ENCODE measurements around the gene RPRD1B.

The RPRD1B gene

GRCh38 chr20:38033330-38034107 is at the start of gene RPRD1B, which contains the start of gene TTI1:
RPRD1B (plus strand) TSS chr20:38033746; CDS start chr20:38033948, 202 bp downstream.
TTI1 (minus strand) TSS chr20:38033456; CDS start chr20:38013816, 19,640 bp downstream.
- peak within 1 kb of the TSS; percentile 90 to 95 for H3K4me3 ChIP-seq (ENCODE audit: low read length in 2 of 2)
- H3K4me1 ChIP-seq (ENCODE audit: control insufficient read depth in 2 of 2, insufficient read depth in 2 of 2, low read length in 2 of 2): peaks cover 23 to 26% of the 10 kb centered on the region in 2 donors
- no peaks in the 10 kb centered on the region for H3K36me3 ChIP-seq (ENCODE audit: control insufficient read depth in 2 of 2, insufficient read depth in 2 of 2, low read length in 2 of 2)
- peak within 1 kb of the TSS; percentile 73 to 98 for H3K9ac ChIP-seq (ENCODE audit: low read depth in 1 of 2, low read length in 2 of 2)
- H3K27me3 ChIP-seq (ENCODE audit: control insufficient read depth in 2 of 2, insufficient read depth in 2 of 2, low read length in 2 of 2): no peaks in the 10 kb centered on the region
- H3K9me3 ChIP-seq (ENCODE audit: control insufficient read depth in 2 of 2, low read length in 2 of 2): no peaks in the 10 kb centered on the region
- peak within 1 kb of the TSS; percentile 91 to 94 for H3K27ac ChIP-seq (ENCODE audit: low read depth in 2 of 2, low read length in 2 of 2)

- Histone ChIP-seq H3K27me3 (ENCODE audit: control insufficient read depth in 2 of 2, insufficient read depth in 2 of 2, low read length in 2 of 2) (no peaks in the 10 kb centered on the region), H3K4me1 (ENCODE audit: control insufficient read depth in 2 of 2, insufficient read depth in 2 of 2, low read length in 2 of 2) (peaks cover 6 to 12% of the 10 kb centered on the region in 2 donors), H3K9ac (ENCODE audit: low read depth in 1 of 2, low read length in 2 of 2) (no peak overlapping the region), H3K4me3 (ENCODE audit: low read length in 2 of 2) (no peak overlapping the region), H3K9me3 (ENCODE audit: control insufficient read depth in 2 of 2, low read length in 2 of 2) (no peaks in the 10 kb centered on the region), H3K36me3 (ENCODE audit: control insufficient read depth in 2 of 2, insufficient read depth in 2 of 2, low read length in 2 of 2) (peaks cover 5 to 15% of the 10 kb centered on the region in 2 donors), H3K27ac (ENCODE audit: low read depth in 2 of 2, low read length in 2 of 2) (no peak overlapping the region)
Observed at GRCh38 chr20:37984018-37984785, 49.3 kb upstream of the RPRD1B start.

- Histone ChIP-seq H3K4me3 (ENCODE audit: low read length in 2 of 2) (no peak overlapping the region), H3K27ac (ENCODE audit: low read depth in 2 of 2, low read length in 2 of 2) (no peak overlapping the region), H3K9me3 (ENCODE audit: control insufficient read depth in 2 of 2, low read length in 2 of 2) (no peaks in the 10 kb centered on the region), H3K4me1 (ENCODE audit: control insufficient read depth in 2 of 2, insufficient read depth in 2 of 2, low read length in 2 of 2) (peaks cover 24 to 25% of the 10 kb centered on the region in 2 donors), H3K9ac (ENCODE audit: low read depth in 1 of 2, low read length in 2 of 2) (no peak overlapping the region), H3K36me3 (ENCODE audit: control insufficient read depth in 2 of 2, insufficient read depth in 2 of 2, low read length in 2 of 2) (peaks cover 5 to 15% of the 10 kb centered on the region in 2 donors), H3K27me3 (ENCODE audit: control insufficient read depth in 2 of 2, insufficient read depth in 2 of 2, low read length in 2 of 2) (no peaks in the 10 kb centered on the region)
Observed at GRCh38 chr20:37986044-37986858, 47.3 kb upstream of the RPRD1B start.

- no peaks in the 10 kb centered on the region for H3K27me3 ChIP-seq (ENCODE audit: control insufficient read depth in 2 of 2, insufficient read depth in 2 of 2, low read length in 2 of 2)
- no peak overlapping the region for H3K4me3 ChIP-seq (ENCODE audit: low read length in 2 of 2)
- H3K36me3 ChIP-seq (ENCODE audit: control insufficient read depth in 2 of 2, insufficient read depth in 2 of 2, low read length in 2 of 2): peaks cover 2 to 11% of the 10 kb centered on the region in 2 donors
- H3K9me3 ChIP-seq (ENCODE audit: control insufficient read depth in 2 of 2, low read length in 2 of 2): no peaks in the 10 kb centered on the region
- H3K9ac ChIP-seq (ENCODE audit: low read depth in 1 of 2, low read length in 2 of 2): no peak overlapping the region
- H3K27ac ChIP-seq (ENCODE audit: low read depth in 2 of 2, low read length in 2 of 2): no peak overlapping the region
- H3K4me1 ChIP-seq (ENCODE audit: control insufficient read depth in 2 of 2, insufficient read depth in 2 of 2, low read length in 2 of 2): peaks cover 27 to 33% of the 10 kb centered on the region in 2 donors
Observed at GRCh38 chr20:37986873-37987601, 46.5 kb upstream of the RPRD1B start.

- H3K27ac ChIP-seq (ENCODE audit: low read depth in 2 of 2, low read length in 2 of 2): no peak overlapping the region
- peaks cover 2 to 7% of the 10 kb centered on the region in 2 donors for H3K36me3 ChIP-seq (ENCODE audit: control insufficient read depth in 2 of 2, insufficient read depth in 2 of 2, low read length in 2 of 2)
- H3K4me3 ChIP-seq (ENCODE audit: low read length in 2 of 2): no peak overlapping the region
- peaks cover 28 to 40% of the 10 kb centered on the region in 2 donors for H3K4me1 ChIP-seq (ENCODE audit: control insufficient read depth in 2 of 2, insufficient read depth in 2 of 2, low read length in 2 of 2)
- H3K9ac ChIP-seq (ENCODE audit: low read depth in 1 of 2, low read length in 2 of 2): no peak overlapping the region
- H3K9me3 ChIP-seq (ENCODE audit: control insufficient read depth in 2 of 2, low read length in 2 of 2): no peaks in the 10 kb centered on the region
- H3K27me3 ChIP-seq (ENCODE audit: control insufficient read depth in 2 of 2, insufficient read depth in 2 of 2, low read length in 2 of 2): no peaks in the 10 kb centered on the region
Observed at GRCh38 chr20:37987602-37988290, 45.8 kb upstream of the RPRD1B start.

- H3K4me1 ChIP-seq (ENCODE audit: control insufficient read depth in 2 of 2, insufficient read depth in 2 of 2, low read length in 2 of 2): peaks cover 29 to 44% of the 10 kb centered on the region in 2 donors
- H3K27ac ChIP-seq (ENCODE audit: low read depth in 2 of 2, low read length in 2 of 2): no peak overlapping the region
- no peak overlapping the region for H3K4me3 ChIP-seq (ENCODE audit: low read length in 2 of 2)
- H3K9me3 ChIP-seq (ENCODE audit: control insufficient read depth in 2 of 2, low read length in 2 of 2): no peaks in the 10 kb centered on the region
- H3K9ac ChIP-seq (ENCODE audit: low read depth in 1 of 2, low read length in 2 of 2): no peak overlapping the region
- H3K36me3 ChIP-seq (ENCODE audit: control insufficient read depth in 2 of 2, insufficient read depth in 2 of 2, low read length in 2 of 2): peaks cover 2 to 6% of the 10 kb centered on the region in 2 donors
- no peaks in the 10 kb centered on the region for H3K27me3 ChIP-seq (ENCODE audit: control insufficient read depth in 2 of 2, insufficient read depth in 2 of 2, low read length in 2 of 2)
Observed at GRCh38 chr20:37988306-37988954, 45.1 kb upstream of the RPRD1B start.

- peaks cover 5 to 8% of the 10 kb centered on the region in 2 donors for H3K36me3 ChIP-seq (ENCODE audit: control insufficient read depth in 2 of 2, insufficient read depth in 2 of 2, low read length in 2 of 2)
Observed at GRCh38 chr20:37989601-37990295, 43.8 kb upstream of the RPRD1B start.

GRCh38 chr20:37990571-37991151 is 42.9 kb upstream of the RPRD1B start:
- Histone ChIP-seq H3K9me3 (ENCODE audit: control insufficient read depth in 2 of 2, low read length in 2 of 2) (no peaks in the 10 kb centered on the region), H3K4me1 (ENCODE audit: control insufficient read depth in 2 of 2, insufficient read depth in 2 of 2, low read length in 2 of 2) (peaks cover 34 to 47% of the 10 kb centered on the region in 2 donors), H3K36me3 (ENCODE audit: control insufficient read depth in 2 of 2, insufficient read depth in 2 of 2, low read length in 2 of 2) (peaks cover 11 to 15% of the 10 kb centered on the region in 2 donors), H3K9ac (ENCODE audit: low read depth in 1 of 2, low read length in 2 of 2) (no peak overlapping the region), H3K27me3 (ENCODE audit: control insufficient read depth in 2 of 2, insufficient read depth in 2 of 2, low read length in 2 of 2) (no peaks in the 10 kb centered on the region), H3K4me3 (ENCODE audit: low read length in 2 of 2) (peak overlapping the region in 1 of 2 donors; percentile 19), H3K27ac (ENCODE audit: low read depth in 2 of 2, low read length in 2 of 2) (peak overlapping the region; percentile 43 to 69)

More at GRCh38 chr20:37989601-37990295, 43.8 kb upstream of the RPRD1B start:
- Histone ChIP-seq H3K27me3 (ENCODE audit: control insufficient read depth in 2 of 2, insufficient read depth in 2 of 2, low read length in 2 of 2) (no peaks in the 10 kb centered on the region), H3K4me3 (ENCODE audit: low read length in 2 of 2) (no peak overlapping the region), H3K9ac (ENCODE audit: low read depth in 1 of 2, low read length in 2 of 2) (peak overlapping the region in 1 of 2 donors; percentile 14), H3K9me3 (ENCODE audit: control insufficient read depth in 2 of 2, low read length in 2 of 2) (no peaks in the 10 kb centered on the region), H3K4me1 (ENCODE audit: control insufficient read depth in 2 of 2, insufficient read depth in 2 of 2, low read length in 2 of 2) (peaks cover 34 to 47% of the 10 kb centered on the region in 2 donors), H3K27ac (ENCODE audit: low read depth in 2 of 2, low read length in 2 of 2) (peak overlapping the region; percentile 10 to 69)

Measured in mucosa of rectum (tissue), 2 donors.